ENCODE data around the gene CHCHD1. TPM values are rescaled to one million over a fixed set of nuclear protein-coding genes. Genes with fewer than 3 reads are reported as not detected.

The CHCHD1 gene
- total and polyA plus RNA-seq, 2 donors (not counting 3 experiments of a cell fraction or from before 2014, with no cell fraction given): 31.7 to 39.2 TPM

DNA sequence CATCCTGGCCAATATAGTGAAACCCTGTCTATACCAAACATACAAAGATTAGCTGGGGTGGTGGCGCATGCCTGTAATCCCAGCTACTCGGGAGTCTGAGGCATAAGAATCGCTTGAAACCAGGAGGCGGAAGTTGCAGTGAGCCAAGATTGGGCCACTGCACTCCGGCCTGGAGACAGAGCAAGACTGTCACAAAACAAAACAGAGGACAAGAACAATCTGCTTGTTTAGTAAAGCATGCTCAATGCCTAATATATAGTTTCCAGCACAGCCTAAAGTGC, 39.5 kb upstream of the CHCHD1 start:
- Histone ChIP-seq H3K4me1 (ENCODE audit: control insufficient read depth, extremely low read depth, insufficient read depth, low read length) (peaks cover 17% of the 10 kb centered on the region), H3K79me2 (ENCODE audit: control insufficient read depth, insufficient read depth, low read length) (peaks cover 34% of the 10 kb centered on the region), H3K27ac (ENCODE audit: insufficient read depth, low read depth, low read length) (no peak overlapping the region), H4K20me1 (replicated peaks; ENCODE audit: control insufficient read depth, extremely low read depth, insufficient read depth, low read length) (no peaks in the 10 kb centered on the region), H3K9ac (replicated peaks; ENCODE audit: extremely low read depth, insufficient read depth, low read length) (no peak overlapping the region), H2AFZ (ENCODE audit: low read depth, low read length) (no peak overlapping the region), H3K27me3 (ENCODE audit: control insufficient read depth in 2 of 2, insufficient read depth in 2 of 2, low read length in 2 of 2) (no peaks in the 10 kb centered on the region), H3K9me1 (replicated peaks; ENCODE audit: control insufficient read depth, extremely low read depth, insufficient read depth, low read length) (no peaks in the 10 kb centered on the region), H3K36me3 (ENCODE audit: control insufficient read depth in 2 of 2, extremely low read depth in 1 of 2, insufficient read depth in 2 of 2, low read length in 2 of 2) (peaks cover 0 to 3% of the 10 kb centered on the region in 2 experiments), H3K9me3 (replicated peaks; ENCODE audit: control insufficient read depth, insufficient read depth, low read length) (no peaks in the 10 kb centered on the region), H3K4me3 (replicated peaks in 1 of 3; ENCODE audit: insufficient read depth in 1 of 3, low read depth in 1 of 3, low read length in 3 of 3) (no peak overlapping the region), H3K4me2 (ENCODE audit: insufficient read depth, low read length) (no peak overlapping the region)
- intact Hi-C loops (cut with micrococcal nuclease): no loop called here
- FAIRE-seq (no peak), DNase-seq (ENCODE audit: low read depth, low spot score) (no peak)
- BruUV-seq (replicated peaks): no TSS peak
- dilution Hi-C loops (cut with MboI; ENCODE audit: extremely low pct_ligation_motif_present, low sequenced_read_pairs): no loop called here
- ChIA-PET POLR2A (no interaction called here), CTCF (interaction anchor here (1.8 kb wide), 1 partner anchor 12 kb away, joined by 4 read pairs; no protein-coding TSS in a partner anchor)
- TF ChIP-seq EZH2 (IDR thresholded peaks at IDR 0.05; ENCODE audit: borderline replicate concordance, low read depth, low read length, severe bottlenecking) (no peak), MYC (IDR thresholded peaks at IDR 0.05; ENCODE audit: low read depth, low read length) (no peak), FOS (IDR thresholded peaks at IDR 0.05; ENCODE audit: borderline replicate concordance, insufficient read depth, low read length) (no peak), JUN (IDR thresholded peaks at IDR 0.05; ENCODE audit: borderline replicate concordance, insufficient read depth, insufficient read length, low read depth) (no peak), GATA2 (IDR thresholded peaks at IDR 0.05; ENCODE audit: insufficient read depth, insufficient read length, low read depth, low read length) (no peak), POLR2A (IDR thresholded peaks at IDR 0.05; ENCODE audit: low read depth, low read length) (no peak), POLR2AphosphoS5 (IDR thresholded peaks at IDR 0.05; ENCODE audit: insufficient read depth, low read depth, low read length) (no peak)
- TF ChIP-seq, protein P1, sequence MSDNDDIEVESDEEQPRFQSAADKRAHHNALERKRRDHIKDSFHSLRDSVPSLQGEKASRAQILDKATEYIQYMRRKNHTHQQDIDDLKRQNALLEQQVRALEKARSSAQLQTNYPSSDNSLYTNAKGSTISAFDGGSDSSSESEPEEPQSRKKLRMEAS (IDR thresholded peaks at IDR 0.05; ENCODE audit: insufficient read depth, insufficient read length): no peak
- TF ChIP-seq, protein P2, sequence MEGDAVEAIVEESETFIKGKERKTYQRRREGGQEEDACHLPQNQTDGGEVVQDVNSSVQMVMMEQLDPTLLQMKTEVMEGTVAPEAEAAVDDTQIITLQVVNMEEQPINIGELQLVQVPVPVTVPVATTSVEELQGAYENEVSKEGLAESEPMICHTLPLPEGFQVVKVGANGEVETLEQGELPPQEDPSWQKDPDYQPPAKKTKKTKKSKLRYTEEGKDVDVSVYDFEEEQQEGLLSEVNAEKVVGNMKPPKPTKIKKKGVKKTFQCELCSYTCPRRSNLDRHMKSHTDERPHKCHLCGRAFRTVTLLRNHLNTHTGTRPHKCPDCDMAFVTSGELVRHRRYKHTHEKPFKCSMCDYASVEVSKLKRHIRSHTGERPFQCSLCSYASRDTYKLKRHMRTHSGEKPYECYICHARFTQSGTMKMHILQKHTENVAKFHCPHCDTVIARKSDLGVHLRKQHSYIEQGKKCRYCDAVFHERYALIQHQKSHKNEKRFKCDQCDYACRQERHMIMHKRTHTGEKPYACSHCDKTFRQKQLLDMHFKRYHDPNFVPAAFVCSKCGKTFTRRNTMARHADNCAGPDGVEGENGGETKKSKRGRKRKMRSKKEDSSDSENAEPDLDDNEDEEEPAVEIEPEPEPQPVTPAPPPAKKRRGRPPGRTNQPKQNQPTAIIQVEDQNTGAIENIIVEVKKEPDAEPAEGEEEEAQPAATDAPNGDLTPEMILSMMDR (IDR thresholded peaks at IDR 0.05; ENCODE audit: extremely low read depth in 1 of 2, insufficient read depth in 1 of 2, low read depth in 1 of 2, low read length in 2 of 2): no peak
